ENCODE measurements around the gene B4GAT1.
"Not testable (repeated sequence)": the region's sequence is repeated elsewhere in the genome, so short reads cannot be mapped to it uniquely, and the experiment has no call there.

Gene B4GAT1

DNA sequence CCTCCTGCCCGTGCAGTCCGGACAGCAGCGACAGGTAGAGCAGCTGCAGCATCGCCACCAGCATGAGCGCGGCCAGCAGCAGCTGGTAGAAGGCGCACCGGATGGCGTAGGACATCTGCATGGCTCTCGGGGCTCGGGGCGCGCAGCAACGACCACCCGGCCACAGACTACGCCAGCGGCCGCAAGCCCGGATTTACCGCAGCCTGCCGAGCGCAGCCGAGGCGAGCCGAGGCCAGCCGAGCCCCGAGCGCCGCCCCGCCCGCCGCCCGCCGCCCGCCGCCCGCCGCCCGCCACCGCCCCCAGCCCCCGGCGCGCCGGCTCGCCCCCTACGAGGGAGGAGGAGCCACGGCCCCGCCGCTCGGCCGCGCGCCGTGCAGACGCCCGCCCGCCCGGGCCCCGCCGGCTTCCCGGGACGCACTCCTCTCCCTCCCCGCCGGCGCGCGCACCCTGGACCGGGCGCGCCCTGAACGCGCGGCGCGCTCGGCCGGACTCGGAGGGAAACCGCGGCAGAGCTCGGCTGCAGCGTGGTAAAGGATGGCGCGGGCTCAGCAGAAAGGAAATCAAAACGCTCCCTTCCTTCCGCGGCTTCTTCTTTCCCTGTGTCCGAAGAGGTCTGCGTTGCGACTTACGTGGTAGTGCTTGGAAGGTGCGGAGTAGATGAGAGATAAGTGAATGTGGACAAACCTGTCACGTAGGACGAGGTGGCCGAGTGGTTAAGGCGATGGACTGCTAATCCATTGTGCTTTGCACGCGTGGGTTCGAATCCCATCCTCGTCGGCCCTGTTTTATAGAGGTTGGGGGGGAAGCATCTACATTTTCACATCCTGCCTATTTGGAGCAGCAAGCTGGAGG is at the start of gene B4GAT1:
Gene B4GAT1 (minus strand): TSS at position 205 of the 852 bp plus-strand sequence. CDS start 84 bp downstream, at position 121.
- DNase-seq (ENCODE audit: low spot score), result peak; percentile 93

DNA sequence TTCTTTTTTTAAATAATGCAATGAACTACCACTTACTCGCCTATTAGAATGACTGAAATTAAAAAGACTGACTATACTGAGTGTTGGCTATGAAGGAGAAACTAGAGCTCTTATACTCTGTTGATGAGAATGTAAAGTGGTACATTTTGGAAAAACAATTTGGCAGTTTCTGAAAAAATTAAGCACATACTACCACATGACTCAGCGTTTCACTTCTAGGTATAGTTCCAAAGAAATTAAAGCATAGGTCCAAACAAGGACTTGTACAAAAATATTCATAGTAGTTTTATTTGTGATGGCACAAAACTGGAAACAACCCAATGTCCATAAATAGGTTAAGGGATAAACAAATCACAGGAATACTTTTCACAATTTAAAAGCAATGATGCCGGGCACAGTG is 46.5 kb upstream of the B4GAT1 start:
- no peak for DNase-seq (ENCODE audit: low spot score)

DNA sequence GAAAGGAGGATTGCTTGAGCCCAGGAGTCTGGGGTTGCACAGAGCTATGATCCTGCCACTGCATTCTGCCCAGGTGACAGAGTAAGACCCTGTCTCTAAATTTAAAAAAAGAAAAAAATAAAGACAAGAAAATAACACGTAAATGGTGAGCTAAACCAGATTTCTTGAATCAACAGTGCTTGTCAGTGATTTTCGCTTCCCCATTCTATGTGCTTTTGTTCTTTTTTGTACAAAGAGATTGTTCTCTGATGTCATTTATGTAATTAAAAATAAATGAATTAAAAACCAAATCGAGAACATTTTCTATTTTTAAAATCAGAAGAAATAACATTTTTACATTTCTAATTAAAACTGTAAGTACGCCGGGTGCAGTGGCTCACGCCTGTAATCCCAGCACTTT is 43.9 kb upstream of the B4GAT1 start:
- DNase-seq (ENCODE audit: low spot score), result no peak

DNA sequence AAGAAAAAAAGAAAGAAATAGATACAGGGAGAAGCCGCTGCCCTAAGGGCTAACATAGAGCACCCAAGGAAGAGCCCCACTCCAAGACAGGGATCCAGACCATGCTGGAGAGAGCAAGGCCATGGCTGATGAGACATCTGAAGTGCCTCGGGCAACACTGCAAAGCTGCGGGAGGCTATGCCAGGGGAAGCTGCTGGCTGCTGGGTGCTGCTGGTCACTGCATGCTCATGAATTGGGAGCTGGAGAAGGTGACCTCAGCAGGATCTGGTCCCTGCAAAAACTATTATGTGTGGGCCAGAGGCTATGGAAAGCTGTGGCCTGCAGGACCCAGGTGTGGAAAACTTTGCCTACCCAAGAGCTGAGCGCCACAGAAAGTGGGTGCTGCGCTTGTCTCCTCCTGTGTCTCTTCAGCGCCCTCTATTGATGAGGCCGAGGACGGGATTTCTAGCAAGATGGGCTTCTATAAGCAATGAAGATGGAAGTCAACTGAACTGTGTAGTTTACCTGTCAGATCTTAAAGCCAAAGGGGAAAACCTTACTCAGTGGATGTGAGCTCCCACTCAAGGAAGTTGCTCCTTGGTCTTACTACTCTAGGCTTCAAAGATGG is 41.5 kb upstream of the B4GAT1 start:
- DNase-seq (ENCODE audit: low spot score), result peak; percentile 71

DNA sequence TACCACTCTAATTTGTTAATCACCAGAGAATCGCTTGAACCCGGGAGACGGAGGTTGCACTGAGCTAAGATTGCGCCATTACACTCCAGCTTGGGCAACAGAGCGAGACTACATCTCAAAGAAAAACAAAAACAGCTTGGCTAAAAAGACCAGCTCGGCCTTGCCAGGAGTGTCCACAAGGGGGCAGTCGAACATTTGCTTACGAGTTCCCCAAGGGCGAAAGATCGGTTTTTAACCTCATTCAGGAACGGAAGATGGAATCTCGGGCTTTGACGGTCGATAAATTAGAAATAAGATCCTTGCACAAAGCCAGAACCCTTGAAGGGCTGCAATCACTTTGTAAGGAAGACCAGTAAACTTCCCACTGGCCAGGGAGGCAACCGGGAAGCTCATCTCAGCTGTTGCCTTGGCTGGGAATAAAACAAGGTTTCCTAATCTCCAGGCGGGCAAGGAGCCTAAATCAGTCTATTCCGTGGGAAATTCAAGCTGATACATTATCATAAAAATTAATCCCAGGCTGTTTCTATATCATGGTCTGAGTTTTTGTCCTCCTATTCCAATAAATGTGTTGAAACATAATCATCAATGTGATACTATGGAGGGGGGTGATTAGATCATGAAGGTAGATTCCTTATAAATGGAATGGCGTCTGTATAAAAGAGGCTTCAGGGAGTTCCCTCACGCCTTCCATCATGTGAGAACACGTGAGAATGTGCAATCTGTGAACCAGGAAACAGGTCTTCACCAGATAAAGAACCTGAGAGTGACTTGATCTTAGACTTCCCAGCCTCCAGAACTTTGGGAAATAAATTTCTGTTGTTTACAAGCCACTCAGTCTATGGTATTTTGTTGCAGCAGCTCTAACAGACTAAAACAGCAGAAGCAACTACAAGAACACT is 39.0 kb upstream of the B4GAT1 start:
- peak; percentile 89 for DNase-seq (ENCODE audit: low spot score)

DNA sequence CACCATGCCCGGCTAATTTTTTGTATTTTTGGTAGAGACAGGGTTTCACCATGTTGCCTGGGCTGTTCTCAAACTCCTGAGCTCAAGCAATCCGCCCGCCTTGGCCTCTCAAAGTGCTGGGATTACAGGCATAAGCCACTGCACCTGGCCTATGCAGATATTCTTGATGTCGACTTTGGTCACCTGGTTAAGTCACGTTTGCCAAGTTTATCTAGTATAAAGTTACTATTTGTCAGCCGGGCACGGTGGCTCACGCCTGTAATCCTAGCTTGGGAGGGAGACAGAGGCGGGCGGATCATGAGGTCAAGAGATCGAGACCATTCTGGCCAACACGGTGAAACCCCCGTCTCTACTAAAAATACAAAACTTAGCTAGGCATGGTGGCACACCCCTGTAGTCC is 36.9 kb upstream of the B4GAT1 start:
- DNase-seq (ENCODE audit: low spot score), result not testable (repeated sequence)

DNA sequence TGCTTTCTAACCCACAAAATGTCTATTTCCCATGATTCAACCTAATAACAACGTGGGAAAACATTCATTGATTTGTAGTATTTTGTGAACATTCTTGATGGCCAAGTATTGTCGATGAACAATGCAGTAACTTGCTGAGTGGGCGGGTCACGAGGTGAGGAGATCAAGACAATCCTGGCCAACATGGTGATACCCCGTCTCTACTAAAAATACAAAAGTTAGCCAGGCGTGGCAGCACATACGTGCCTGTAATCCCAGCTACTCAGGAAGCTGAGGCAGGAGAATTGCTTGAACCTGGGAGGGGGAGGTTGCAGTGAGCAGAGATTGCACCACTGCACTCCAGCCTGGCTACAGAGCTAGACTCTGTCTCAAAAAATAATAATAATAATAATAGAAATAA is 32.8 kb upstream of the B4GAT1 start:
- DNase-seq (ENCODE audit: low spot score), result not testable (repeated sequence)

DNA sequence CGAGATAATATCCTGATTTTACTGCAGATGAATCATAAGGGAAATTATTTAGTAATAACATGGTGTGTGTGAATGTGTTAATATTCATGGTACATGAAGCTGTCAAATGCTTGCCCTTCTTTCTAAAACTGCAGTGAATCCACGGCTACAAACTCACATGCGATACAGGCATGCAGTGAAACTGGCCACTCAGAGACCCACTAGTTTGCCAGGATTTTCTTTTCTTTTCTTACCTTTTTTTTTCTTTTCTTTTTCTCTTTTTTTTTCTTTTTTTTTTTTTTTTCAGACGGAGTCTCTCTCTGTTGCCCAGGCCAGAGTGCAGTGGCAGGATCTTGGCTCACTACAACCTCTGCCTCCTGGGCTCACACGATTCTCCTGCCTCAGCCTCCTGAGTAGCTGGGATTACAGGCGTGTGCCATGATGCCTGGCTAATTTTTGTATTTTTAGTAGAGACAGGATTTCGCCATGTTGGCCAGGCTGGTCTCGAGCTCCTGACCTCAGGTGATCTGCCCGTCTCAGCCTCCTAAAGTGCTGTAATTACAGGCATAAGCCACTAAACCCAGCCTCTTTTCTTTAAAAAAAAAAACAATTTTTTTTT is 26.4 kb upstream of the B4GAT1 start:
- not testable (repeated sequence) for DNase-seq (ENCODE audit: low spot score)

DNA sequence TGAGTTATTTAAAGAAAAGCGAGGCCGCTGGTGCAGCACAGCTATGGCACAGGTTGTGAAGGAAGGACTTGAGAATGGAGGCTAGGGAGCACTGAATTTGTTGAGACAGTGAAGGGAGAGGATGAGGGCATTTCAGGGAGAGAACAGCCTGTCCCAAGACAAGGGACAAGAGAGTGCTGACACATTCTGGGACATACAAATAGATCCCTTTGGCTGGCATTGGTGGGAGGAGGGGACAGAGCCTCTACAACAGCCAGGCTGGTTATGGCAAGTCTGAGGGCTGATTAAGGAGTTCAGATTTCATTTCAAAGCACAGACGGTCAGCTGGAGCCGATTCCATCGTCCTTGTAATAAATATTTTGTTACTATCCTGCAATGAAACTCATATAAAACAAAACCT is 25.8 kb upstream of the B4GAT1 start:
- peak; percentile 64 for DNase-seq (ENCODE audit: low spot score)

DNA sequence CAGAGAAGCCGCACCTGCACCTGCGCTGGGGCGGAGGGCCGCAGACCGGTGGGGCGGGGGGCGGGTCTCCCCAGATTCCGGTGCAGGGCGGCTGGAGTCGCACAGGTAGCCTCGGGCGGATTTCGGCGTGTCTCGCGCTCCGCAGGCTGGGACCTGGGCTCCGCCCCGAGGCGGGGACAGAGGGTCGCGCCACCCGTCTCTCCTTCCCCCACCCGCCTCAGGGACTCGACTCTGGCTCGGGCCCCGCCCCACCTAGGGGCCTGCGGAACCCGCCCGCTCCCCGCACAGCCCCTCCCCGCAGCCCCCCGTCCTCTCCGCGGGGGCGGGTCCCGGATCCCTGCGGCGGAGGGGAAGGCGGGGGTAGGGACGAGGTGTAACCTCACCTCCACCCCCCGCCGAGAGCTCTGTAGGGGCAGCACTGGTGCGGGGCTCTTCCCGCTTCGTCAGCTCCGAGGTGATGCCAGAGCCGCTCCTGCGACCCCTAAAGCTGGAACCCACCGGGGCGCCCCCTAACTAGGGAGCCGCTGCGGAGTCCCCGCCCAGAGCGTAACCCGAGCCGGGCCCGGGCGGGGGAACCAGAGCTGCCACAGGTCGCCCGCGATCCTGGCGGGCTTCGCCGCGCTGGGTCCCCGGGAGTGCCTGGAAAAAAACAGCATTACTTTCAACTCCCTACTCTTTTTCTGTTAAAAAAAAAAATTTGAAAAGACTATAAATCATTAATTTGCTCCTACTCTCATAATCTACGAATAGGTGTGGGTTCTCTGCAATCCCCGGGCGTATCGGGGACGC is 24.4 kb upstream of the B4GAT1 start, which contains the start of gene SLC29A2:
Gene SLC29A2 (minus strand): TSS at position 134 of the 789 bp plus-strand sequence. CDS start 169 bp downstream, outside the sequence.
- DNase-seq (ENCODE audit: low spot score), result peak; percentile 33

DNA sequence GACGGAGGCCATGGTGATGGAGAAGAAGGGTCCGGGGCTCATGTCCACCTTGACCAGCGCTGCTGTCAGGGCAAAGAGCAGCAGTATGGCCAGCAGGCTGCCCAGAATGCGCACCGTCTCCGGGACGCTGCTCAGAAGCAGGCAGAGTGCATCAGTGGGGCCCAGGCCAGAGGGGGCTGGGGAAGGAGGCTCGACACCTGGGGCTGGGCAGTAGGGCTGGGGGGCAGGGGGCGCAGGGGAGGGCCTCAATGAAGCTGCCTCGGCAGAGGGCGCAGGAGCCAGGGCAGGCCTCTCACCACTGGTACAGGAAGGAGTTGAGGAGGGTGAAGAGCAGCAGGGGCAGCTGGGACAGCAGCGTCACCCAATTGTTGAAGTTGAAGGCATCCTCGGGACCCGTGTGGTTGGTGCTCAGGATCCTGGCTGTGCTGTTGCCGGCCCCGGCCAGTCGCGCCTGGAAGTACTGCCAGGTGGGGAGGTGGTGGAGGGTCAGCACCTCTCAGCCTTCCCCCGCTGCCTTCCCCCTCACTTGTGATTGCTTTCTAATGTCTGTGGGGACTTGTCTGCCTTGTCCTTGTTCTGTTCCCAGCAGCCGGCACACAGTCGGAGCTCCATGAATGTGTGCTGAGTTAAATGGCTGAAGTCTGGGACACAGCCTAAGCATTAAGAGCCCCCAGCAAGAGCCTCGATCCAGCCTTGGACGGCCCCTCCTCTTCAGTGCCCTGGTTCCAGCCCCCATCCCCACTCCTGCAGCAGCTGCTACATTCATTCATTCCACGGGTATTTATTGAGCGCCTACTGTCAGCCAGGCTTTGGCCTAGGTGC is 21.9 kb upstream of the B4GAT1 start:
- no peak for DNase-seq (ENCODE audit: low spot score)

DNA sequence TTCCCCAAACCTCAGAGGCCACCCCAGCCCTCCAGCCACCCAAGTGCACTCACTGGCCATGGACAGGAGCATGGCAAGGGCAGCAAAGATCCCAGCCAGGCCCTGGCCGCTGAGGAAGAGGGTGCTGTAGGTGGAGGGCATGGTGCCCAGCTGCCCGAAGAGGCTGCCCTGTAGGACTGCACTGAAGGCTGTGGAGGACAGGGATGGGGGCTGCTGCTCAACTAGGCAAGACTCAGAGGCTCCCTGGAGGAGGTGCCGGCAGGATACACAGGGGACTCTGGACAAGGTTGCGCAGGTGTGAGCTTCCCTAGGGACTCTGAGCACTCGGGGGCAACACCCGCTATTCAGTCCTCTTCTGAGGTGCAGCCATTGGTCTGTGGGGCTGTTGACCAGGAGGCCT is 21.1 kb upstream of the B4GAT1 start:
- no peak for DNase-seq (ENCODE audit: low spot score)

DNA sequence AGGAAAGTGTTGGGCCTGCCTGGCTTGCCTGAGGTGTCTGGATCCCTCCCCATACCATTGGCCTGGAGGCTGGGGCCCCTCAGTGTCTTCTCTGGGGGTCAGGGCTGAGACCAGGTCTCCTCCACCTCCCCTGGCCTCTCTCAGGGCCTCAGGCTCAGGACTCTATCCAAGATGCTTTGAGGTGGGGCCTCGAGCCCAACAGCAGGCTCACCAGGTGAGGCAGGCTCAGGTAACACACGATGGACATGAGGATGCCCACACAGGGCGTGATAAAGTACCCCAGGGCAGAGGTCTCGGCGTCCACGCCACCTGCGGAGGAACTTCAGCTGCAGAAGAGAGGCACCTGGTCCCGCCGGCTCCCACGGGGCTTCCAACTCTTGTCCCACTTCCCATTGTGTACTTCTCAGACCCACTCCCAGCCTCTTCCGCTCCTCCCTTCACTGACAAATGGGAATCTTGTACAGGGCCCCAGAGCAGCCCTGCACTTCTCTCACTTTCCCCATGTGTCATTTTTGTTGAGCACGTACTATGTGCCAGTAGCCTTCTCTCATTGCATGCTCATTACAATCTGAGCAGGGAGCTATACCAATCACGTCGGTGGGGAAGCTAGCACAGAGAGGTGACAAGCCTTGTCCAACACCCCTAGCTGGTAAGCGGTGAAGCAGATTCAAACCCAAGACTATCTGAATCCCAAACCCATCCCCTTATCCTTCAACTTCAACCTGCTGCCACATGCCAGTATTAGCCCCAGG is 20.3 kb upstream of the B4GAT1 start:
- no peak for DNase-seq (ENCODE audit: low spot score)

DNA sequence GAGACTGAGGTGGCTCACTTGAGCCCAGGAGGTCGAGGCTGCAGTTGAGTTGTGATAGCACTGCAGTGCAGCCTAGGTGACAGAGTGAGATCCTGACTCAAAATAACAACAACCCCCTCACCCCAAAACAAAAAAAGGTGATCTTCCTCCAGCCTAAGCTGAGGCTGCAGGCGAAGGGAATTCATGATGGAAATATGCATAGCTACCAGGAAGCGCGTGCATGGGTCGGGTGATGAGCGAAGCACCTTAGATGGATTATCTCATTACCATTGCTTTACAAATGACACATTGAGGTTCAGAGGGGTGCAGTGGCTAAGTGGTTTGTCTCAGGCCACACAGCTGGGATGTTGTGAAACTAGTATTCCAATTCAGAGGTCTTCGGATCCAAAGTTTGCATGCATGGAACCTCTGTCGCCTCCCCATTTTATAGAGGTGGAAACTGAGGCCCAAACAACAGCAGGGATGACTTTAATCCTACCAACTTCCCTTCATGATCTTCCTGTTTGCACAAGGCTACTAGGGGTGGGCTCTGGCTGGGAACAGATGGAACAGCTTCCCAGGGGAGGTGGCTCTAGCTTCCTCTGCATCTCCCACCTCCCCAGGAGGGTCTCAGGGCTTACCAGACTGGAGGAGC is 19.5 kb upstream of the B4GAT1 start:
- no peak for DNase-seq (ENCODE audit: low spot score)

DNA sequence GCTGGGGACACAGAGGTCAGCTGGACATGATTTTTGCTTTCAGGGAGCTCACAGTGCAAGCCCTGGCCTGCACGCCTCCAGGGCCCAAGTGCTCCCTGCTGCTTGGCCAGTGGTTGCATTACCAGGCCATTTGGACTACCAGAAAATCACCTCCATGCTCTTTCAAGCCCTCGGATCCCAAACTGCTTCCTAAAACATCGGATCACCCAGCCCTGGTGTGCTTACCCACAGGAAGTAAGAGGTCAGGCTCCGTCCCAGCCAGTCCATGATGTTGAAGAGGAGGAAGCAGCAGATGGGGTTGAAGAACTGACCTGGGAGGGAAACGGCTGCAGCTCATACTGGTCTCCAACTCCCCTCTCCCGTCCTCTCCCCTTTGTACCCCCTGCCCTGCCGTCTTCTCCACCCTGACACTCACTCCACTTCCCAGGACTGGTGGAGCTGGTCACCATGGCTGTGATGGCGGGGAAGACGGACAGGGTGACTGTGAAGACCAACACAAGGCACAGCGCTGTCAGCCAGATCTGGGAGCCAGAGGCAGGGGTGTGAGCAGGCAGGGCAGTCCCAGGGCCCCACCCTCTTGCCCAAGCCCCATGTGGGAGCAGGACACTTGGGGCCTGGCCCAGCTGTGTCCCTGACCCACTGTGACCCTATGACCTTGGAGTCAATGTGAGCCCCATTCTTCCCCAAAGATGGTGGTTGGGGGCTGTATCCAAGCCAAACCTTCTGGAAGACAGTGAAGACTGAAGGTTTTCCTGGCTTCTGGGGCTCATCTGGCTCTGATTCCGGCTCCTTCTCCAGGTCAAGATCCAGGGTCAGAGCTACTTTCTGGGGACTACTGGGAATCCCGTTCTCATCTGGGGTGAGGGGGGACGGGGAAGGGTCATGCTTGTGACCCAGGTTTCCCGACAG is 18.5 kb upstream of the B4GAT1 start:
- no peak for DNase-seq (ENCODE audit: low spot score)

DNA sequence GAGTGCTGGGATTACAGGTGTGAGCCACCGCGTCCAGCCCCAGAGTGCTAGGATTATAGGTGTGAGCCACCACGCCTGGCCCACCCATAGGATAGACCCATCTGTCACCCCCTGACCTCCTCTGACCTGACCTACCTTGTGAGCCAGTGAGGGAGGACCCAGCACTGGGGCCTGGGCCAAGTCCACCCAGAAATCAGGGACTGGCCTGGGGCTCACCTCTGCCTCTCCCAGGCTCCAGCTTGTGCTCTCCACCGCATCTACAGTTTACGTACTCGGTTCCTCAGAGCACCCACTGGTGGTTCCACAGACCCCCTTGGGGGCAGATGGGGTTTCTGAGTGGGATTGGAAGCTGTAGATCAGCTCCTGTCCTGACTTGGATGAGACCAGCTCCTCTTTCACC is 17.7 kb upstream of the B4GAT1 start:
- no peak for DNase-seq (ENCODE audit: low spot score)

DNA sequence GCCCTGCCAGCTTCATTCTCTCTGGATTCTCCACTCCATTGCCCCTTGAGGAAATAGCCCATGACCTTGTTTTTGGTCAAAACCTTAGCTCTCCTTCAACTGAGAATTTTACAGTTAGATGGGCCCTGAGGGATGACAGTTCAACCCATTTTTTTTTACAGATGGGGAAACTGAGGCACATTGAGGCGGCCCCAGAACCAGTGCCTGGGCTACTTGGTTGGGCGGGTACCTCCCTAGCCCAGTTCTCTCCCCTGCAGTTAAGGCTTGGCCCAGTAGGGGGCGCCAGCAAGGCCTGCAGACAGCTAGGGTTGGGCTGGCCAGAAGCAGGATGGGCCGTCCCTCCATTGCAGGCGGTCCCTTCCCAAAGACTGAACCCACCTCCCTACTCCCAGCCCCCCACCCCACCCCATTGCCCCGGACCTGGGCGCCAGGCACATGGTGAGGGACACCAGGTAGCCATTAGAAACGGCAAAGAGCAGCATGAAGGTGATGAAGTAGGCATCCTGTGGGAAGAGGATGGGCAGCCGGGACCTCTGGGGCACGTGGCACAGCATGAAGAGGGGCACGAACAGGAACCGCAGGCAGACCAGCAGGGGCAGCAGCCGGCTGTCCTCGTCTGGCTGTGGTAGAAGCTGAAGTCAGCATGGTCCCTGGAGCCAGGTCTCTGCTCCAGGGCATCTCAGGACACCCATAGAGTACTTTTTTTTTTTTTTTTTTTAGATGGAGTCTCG is 16.5 kb upstream of the B4GAT1 start:
- no peak for DNase-seq (ENCODE audit: low spot score)
